Measurements from ENCODE around the gene SKAP2.

The SKAP2 gene

DNA sequence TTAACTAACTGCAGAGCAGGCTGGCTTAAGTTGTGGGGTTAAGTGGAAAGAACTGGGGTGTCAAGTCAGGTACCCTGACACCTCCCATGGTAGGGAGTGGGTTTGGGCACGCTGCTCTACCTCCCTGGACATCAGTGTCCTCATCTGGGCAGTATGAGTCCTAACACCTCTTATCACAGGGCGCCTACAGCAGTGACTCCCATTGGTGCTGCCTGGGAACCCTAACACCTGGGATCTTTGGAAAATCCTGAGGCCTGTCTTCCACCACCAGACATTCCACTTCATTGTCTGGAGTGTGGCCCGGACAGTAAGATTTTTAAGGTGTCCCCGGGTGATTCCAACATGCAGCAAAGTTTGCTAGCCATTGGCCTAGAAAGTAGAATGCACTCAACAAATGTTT, 239.1 kb downstream of the SKAP2 start:
- Histone ChIP-seq H2AFZ (ENCODE audit: low read depth, low read length) (no peak overlapping the region), H3K9me3 (ENCODE audit: insufficient read depth, low read length, severe bottlenecking) (no peaks in the 10 kb centered on the region), H3K27ac (ENCODE audit: low read length) (no peak overlapping the region), H3K4me3 (ENCODE audit: low read depth in 1 of 2, low read length in 2 of 2) (no peak overlapping the region), H4K20me1 (ENCODE audit: insufficient read depth, low read length) (no peaks in the 10 kb centered on the region), H3K36me3 (ENCODE audit: insufficient read depth, low read length) (no peaks in the 10 kb centered on the region), H3K4me1 (ENCODE audit: insufficient read depth, low read length) (no peaks in the 10 kb centered on the region), H3K4me2 (ENCODE audit: insufficient read depth, low read length) (no peak overlapping the region), H3K9ac (ENCODE audit: low read depth, low read length) (no peak overlapping the region), H3K27me3 (ENCODE audit: insufficient read depth, low read length, poor library complexity) (no peaks in the 10 kb centered on the region), H3K79me2 (ENCODE audit: insufficient read depth, low read length) (no peaks in the 10 kb centered on the region)
- TF ChIP-seq, protein P1, sequence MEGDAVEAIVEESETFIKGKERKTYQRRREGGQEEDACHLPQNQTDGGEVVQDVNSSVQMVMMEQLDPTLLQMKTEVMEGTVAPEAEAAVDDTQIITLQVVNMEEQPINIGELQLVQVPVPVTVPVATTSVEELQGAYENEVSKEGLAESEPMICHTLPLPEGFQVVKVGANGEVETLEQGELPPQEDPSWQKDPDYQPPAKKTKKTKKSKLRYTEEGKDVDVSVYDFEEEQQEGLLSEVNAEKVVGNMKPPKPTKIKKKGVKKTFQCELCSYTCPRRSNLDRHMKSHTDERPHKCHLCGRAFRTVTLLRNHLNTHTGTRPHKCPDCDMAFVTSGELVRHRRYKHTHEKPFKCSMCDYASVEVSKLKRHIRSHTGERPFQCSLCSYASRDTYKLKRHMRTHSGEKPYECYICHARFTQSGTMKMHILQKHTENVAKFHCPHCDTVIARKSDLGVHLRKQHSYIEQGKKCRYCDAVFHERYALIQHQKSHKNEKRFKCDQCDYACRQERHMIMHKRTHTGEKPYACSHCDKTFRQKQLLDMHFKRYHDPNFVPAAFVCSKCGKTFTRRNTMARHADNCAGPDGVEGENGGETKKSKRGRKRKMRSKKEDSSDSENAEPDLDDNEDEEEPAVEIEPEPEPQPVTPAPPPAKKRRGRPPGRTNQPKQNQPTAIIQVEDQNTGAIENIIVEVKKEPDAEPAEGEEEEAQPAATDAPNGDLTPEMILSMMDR (IDR thresholded peaks at IDR 0.05; ENCODE audit: borderline replicate concordance, extremely low read depth, low read length, poor library complexity, severe bottlenecking): no peak
- no peak for TF ChIP-seq EZH2 (IDR thresholded peaks at IDR 0.05; ENCODE audit: borderline replicate concordance, low read depth, low read length, severe bottlenecking)
- no peak for DNase-seq
- ATAC-seq (ENCODE audit: insufficient read depth, low read depth): no peak

- Histone ChIP-seq H3K9ac (ENCODE audit: low read depth, low read length) (no peak overlapping the region), H3K9me3 (ENCODE audit: insufficient read depth, low read length, severe bottlenecking) (no peaks in the 10 kb centered on the region), H3K79me2 (ENCODE audit: insufficient read depth, low read length) (no peaks in the 10 kb centered on the region), H3K27me3 (ENCODE audit: insufficient read depth, low read length, poor library complexity) (no peaks in the 10 kb centered on the region), H4K20me1 (ENCODE audit: insufficient read depth, low read length) (no peaks in the 10 kb centered on the region), H3K27ac (ENCODE audit: low read length) (no peak overlapping the region), H2AFZ (ENCODE audit: low read depth, low read length) (no peak overlapping the region), H3K4me3 (ENCODE audit: low read depth in 1 of 2, low read length in 2 of 2) (no peak overlapping the region), H3K4me1 (ENCODE audit: insufficient read depth, low read length) (no peaks in the 10 kb centered on the region), H3K36me3 (ENCODE audit: insufficient read depth, low read length) (no peaks in the 10 kb centered on the region), H3K4me2 (ENCODE audit: insufficient read depth, low read length) (no peak overlapping the region)
- no peak for TF ChIP-seq EZH2 (IDR thresholded peaks at IDR 0.05; ENCODE audit: borderline replicate concordance, low read depth, low read length, severe bottlenecking)
- TF ChIP-seq, protein P1 (IDR thresholded peaks at IDR 0.05; ENCODE audit: borderline replicate concordance, extremely low read depth, low read length, poor library complexity, severe bottlenecking): no peak
- ATAC-seq (ENCODE audit: insufficient read depth, low read depth) (no peak), DNase-seq (no peak)
These were observed 239.6 kb downstream of the SKAP2 start for GRCh38 chr7:26624839-26625238.

- no peak overlapping the region for H2AFZ ChIP-seq (ENCODE audit: low read depth, low read length)
- H3K4me3 ChIP-seq (ENCODE audit: low read depth in 1 of 2, low read length in 2 of 2): no peak overlapping the region
- H3K4me1 ChIP-seq (ENCODE audit: insufficient read depth, low read length): no peaks in the 10 kb centered on the region
- H3K4me2 ChIP-seq (ENCODE audit: insufficient read depth, low read length): no peak overlapping the region
- no peaks in the 10 kb centered on the region for H4K20me1 ChIP-seq (ENCODE audit: insufficient read depth, low read length)
- no peak for DNase-seq
- H3K9me3 ChIP-seq (ENCODE audit: insufficient read depth, low read length, severe bottlenecking): no peaks in the 10 kb centered on the region
- H3K36me3 ChIP-seq (ENCODE audit: insufficient read depth, low read length): no peaks in the 10 kb centered on the region
- ATAC-seq (ENCODE audit: insufficient read depth, low read depth): no peak
- H3K9ac ChIP-seq (ENCODE audit: low read depth, low read length): no peak overlapping the region
- no peaks in the 10 kb centered on the region for H3K27me3 ChIP-seq (ENCODE audit: insufficient read depth, low read length, poor library complexity)
- TF ChIP-seq, protein P1 (IDR thresholded peaks at IDR 0.05; ENCODE audit: borderline replicate concordance, extremely low read depth, low read length, poor library complexity, severe bottlenecking): no peak
- TF ChIP-seq EZH2 (IDR thresholded peaks at IDR 0.05; ENCODE audit: borderline replicate concordance, low read depth, low read length, severe bottlenecking): no peak
- no peaks in the 10 kb centered on the region for H3K79me2 ChIP-seq (ENCODE audit: insufficient read depth, low read length)
- no peak overlapping the region for H3K27ac ChIP-seq (ENCODE audit: low read length)
These were observed 240.0 kb downstream of the SKAP2 start for GRCh38 chr7:26624431-26624830.

GRCh38 chr7:26620352-26620751, 244.0 kb downstream of the SKAP2 start:
- Histone ChIP-seq H4K20me1 (ENCODE audit: insufficient read depth, low read length) (no peaks in the 10 kb centered on the region), H3K4me3 (ENCODE audit: low read depth in 1 of 2, low read length in 2 of 2) (no peak overlapping the region), H3K27me3 (ENCODE audit: insufficient read depth, low read length, poor library complexity) (no peaks in the 10 kb centered on the region), H3K9me3 (ENCODE audit: insufficient read depth, low read length, severe bottlenecking) (no peaks in the 10 kb centered on the region), H3K9ac (ENCODE audit: low read depth, low read length) (no peak overlapping the region), H3K4me1 (ENCODE audit: insufficient read depth, low read length) (no peaks in the 10 kb centered on the region), H2AFZ (ENCODE audit: low read depth, low read length) (no peak overlapping the region), H3K4me2 (ENCODE audit: insufficient read depth, low read length) (no peak overlapping the region), H3K27ac (ENCODE audit: low read length) (no peak overlapping the region), H3K36me3 (ENCODE audit: insufficient read depth, low read length) (no peaks in the 10 kb centered on the region), H3K79me2 (ENCODE audit: insufficient read depth, low read length) (no peaks in the 10 kb centered on the region)
- TF ChIP-seq EZH2 (IDR thresholded peaks at IDR 0.05; ENCODE audit: borderline replicate concordance, low read depth, low read length, severe bottlenecking): no peak
- TF ChIP-seq, protein P1 (IDR thresholded peaks at IDR 0.05; ENCODE audit: borderline replicate concordance, extremely low read depth, low read length, poor library complexity, severe bottlenecking): peak; percentile 17
- DNase-seq: peak; percentile 7
- no peak for ATAC-seq (ENCODE audit: insufficient read depth, low read depth)
